K562 treated with DMSO at 1 percent for 12 hours (cell line): Measurements from ENCODE around the gene CENPL. TPM values are rescaled to one million over a fixed set of nuclear protein-coding genes. Genes with fewer than 3 reads are reported as not detected.

ENCODE experiments used
- total RNA-seq: library from RNA; unstranded; fragments of 300-600 nt; gene quantifications from 2 replicates; pipeline ENCODE4 v1.2.3, GENCODE V29; 2022; ENCODE audit not compliant: insufficient read depth

Gene CENPL, protein sequence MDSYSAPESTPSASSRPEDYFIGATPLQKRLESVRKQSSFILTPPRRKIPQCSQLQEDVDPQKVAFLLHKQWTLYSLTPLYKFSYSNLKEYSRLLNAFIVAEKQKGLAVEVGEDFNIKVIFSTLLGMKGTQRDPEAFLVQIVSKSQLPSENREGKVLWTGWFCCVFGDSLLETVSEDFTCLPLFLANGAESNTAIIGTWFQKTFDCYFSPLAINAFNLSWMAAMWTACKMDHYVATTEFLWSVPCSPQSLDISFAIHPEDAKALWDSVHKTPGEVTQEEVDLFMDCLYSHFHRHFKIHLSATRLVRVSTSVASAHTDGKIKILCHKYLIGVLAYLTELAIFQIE
- 10.2 and 22.5 TPM in 2 replicates for total RNA-seq

DNA sequence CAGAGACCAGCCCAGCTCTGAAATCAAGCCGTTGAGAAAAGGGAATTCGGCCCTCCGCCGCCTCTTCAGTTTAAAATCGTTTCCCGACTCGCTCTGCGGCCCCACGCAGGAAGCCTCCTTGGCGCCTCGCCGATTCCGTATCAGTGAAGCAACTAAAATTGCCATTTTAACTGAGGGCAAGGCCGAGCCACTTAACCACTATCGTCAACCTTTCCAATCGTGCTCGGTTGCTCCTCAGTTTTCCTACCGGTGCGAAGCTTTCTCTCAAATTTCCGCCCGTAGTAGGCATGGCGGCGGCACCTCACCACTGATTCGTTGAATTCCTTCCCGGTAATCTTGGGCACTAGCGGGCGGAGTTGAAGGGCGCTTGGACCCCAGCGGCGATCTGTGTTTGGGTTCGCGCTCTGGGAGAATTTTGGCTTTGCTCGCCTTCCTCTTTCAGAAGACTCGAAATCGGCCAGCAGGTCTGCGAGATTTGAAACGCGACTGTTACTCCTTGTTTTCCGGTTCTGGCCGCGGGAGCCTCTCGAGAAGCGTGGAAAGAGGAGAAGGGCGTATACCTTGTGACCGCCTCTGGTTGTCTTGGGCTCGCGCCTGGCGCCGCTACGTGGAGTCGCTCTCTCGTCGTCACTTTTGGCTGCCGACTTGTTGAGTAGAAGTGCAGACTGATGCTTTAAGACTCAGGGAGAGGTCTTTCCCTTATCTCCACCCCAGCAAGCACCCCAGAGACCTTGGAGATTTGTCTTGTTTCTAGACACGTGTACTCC lies at the start of gene CENPL, which contains the start of gene DARS2:
Gene CENPL, minus strand, starts transcription at position 569 of the 767 bp plus-strand sequence. CDS start 13,584 bp downstream, outside the sequence.
Gene DARS2, plus strand, starts transcription at position 359 of the 767 bp plus-strand sequence. CDS start 557 bp downstream, outside the sequence.

DNA sequence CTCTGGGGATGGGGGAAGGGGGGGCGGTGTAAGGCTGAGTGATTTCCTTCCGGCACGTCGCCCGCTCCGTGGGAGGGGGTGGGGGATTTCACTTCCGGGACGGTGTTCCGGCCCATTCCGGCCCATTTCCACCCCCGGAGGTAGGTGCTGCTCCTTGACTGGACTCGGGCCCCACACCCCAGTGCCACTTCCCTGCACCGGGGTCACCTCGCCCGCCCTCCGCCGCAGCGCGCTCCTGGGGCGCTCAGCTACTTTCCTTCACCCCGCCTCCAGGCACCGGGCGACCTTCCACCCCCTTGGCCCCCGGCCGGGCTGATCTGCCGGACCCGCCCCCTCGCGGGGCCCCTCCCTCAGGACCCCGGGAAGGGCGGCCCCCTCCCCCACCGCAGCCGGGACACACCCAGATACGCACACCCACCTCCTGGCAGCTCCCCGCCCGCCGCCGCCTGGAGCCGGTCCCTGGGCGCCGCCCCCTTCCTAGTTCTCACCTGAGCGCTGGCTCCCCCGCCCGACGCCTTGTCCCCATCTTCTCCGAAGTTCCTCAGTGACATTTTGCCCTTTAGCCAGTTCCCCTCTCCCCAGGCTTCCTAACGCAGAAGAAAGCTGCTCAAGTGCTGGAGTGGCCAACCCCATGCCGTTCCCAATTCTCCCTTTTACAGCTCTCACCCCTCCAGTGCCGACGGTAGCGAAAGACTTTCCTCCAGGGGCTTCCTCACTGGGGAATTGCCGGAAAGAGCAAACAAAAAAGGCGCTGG lies 43.8 kb upstream of the CENPL start, which contains the start of gene ZBTB37:
Gene ZBTB37, plus strand, starts transcription at position 115 of the 755 bp plus-strand sequence. CDS start 1,846 bp downstream, outside the sequence.

DNA sequence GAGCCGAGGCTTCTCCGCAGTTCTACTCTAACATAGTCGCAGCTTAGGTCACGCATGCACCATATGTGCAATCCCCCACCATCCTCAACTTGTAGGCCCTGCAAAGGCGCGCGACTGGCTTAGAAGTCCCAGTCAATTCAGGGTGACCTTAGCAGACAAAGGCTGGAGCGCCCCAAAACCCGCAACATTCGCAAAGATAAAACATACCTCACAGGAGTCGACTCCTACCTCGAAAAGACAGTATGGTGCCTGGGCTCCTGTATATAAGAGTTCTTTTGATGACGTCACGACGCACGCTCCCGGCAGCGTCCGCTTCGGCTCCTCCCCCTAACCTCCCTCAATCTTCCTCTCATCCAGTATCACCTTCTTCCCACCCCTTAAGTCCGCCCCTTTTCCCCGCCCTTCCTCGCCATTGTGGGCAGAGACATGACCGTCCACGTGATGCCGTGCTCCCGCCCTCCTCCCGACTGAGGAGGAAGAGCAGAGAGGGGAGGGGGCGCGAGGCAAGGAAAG lies 43.1 kb upstream of the CENPL start, which contains the start of gene GAS5:
Gene GAS5, minus strand, starts transcription at position 237 of the 513 bp plus-strand sequence.

Other genes starting within 250 kb of the CENPL start
- gene SLC9C2, start 221.8 kb downstream of the CENPL start, total RNA-seq = not detected in 2 replicates
- gene TEX50, start 189.5 kb downstream of the CENPL start, total RNA-seq = not detected in 2 replicates
- gene ANKRD45, start 155.0 kb downstream of the CENPL start, total RNA-seq = not detected in 2 replicates
- 6.2 and 34.7 TPM in 2 replicates for gene KLHL20, start 109.9 kb downstream of the CENPL start, total RNA-seq
- 12.3 and 33.9 TPM in 2 replicates for gene DARS2, start 210 bp downstream of the CENPL start, total RNA-seq
- 2,253 and 2,734 TPM in 2 replicates for gene GAS5, start 43.1 kb upstream of the CENPL start, total RNA-seq
- gene ZBTB37, start 43.5 kb upstream of the CENPL start, total RNA-seq = 0.40 and 5.3 TPM in 2 replicates
- 7.3 and 8.0 TPM in 2 replicates for gene SERPINC1, start 92.4 kb upstream of the CENPL start, total RNA-seq
- 1.0 and 6.6 TPM in 2 replicates for gene RC3H1, start 197.5 kb upstream of the CENPL start, total RNA-seq